H1 (cell line): ENCODE measurements around the gene OLFM1. TPM values are rescaled to one million over a fixed set of nuclear protein-coding genes. Genes with fewer than 3 reads are reported as not detected.

Experiments
- CTCF ChIA-PET: fragments of 300-600 bp; sonication (Branson Sonifier 250); formaldehyde crosslinking; loops from one replicate; lab custom pipeline; 2021; ENCODE audit not compliant: partially characterized antibody; lab: Charles Lee
- POLR2A ChIA-PET: fragments of 300-600 bp; sonication (Branson Sonifier 250); formaldehyde crosslinking; loops from one replicate; lab custom pipeline; 2021; ENCODE audit warnings: inconsistent platforms; ENCODE audit not compliant: partially characterized antibody; lab: Charles Lee
- DNase-seq, 2 experiments: peaks; one replicate each; pipeline versions ENCODE4 v3.0.0 to v3.0.0-alpha.2; 2010 to 2022; ENCODE audit warnings: low spot score in 2 of 2, low read depth in 1 of 2, mixed read lengths in 1 of 2
- FAIRE-seq: peaks from 2 replicates; lab custom pipeline; 2011; peaks lifted over from hg19 to GRCh38; lab: Jason Lieb, UNC
- H2AFZ ChIP-seq: 2 replicates; pipeline ENCODE4 v1.8.1; 2012; ENCODE audit warnings: low read length, inconsistent platforms
- H2AK5ac ChIP-seq: 2 replicates; pipeline ENCODE4 v1.6.1; 2013; ENCODE audit warnings: low read depth, low read length
- H2BK120ac ChIP-seq: replicated peaks from 2 replicates; pipeline ENCODE3; 2013; ENCODE audit warnings: low read depth, low read length, inconsistent platforms
- H2BK12ac ChIP-seq: 2 replicates; pipeline ENCODE4 v1.6.1; 2013; ENCODE audit warnings: low read depth, low read length
- H2BK15ac ChIP-seq: 2 replicates; pipeline ENCODE4 v1.6.1; 2013; ENCODE audit warnings: low read length
- H2BK20ac ChIP-seq: 2 replicates; pipeline ENCODE4 v1.6.1; 2013; ENCODE audit warnings: low read length
- H2BK5ac ChIP-seq: 2 replicates; pipeline ENCODE4 v1.6.1; 2013; ENCODE audit warnings: low read depth, low read length
- H3K14ac ChIP-seq: 2 replicates; pipeline ENCODE4 v1.6.1; 2013; ENCODE audit warnings: inconsistent platforms; ENCODE audit not compliant: insufficient read length
- H3K18ac ChIP-seq: 2 replicates; pipeline ENCODE4 v1.6.1; 2013; ENCODE audit warnings: low read length; ENCODE audit errors: extremely low read depth
- H3K23ac ChIP-seq: 2 replicates; pipeline ENCODE4 v1.6.1; 2013; ENCODE audit warnings: inconsistent platforms; ENCODE audit not compliant: insufficient read length
- H3K23me2 ChIP-seq: 2 replicates; pipeline ENCODE4 v1.6.1; 2013; ENCODE audit warnings: low read depth, low read length
- H3K27ac ChIP-seq: 2 replicates; pipeline ENCODE4 v1.6.1; 2011; ENCODE audit warnings: low read depth, low read length, inconsistent platforms
- H3K27me3 ChIP-seq, 4 experiments: replicated peaks in 1 of 4; 1 replicate in 1 of 4; 2 replicates in 3 of 4; pipeline versions ENCODE4 v1.6.1 to v1.8.1; 2011 to 2013; ENCODE audit warnings: low read length in 3 of 4, mild to moderate bottlenecking in 3 of 4, inconsistent platforms in 2 of 4, mixed read lengths in 2 of 4, moderate library complexity in 1 of 4; ENCODE audit not compliant: control insufficient read depth in 3 of 4, insufficient read depth in 3 of 4; ENCODE audit errors: extremely low read depth in 1 of 4
- H3K36me3 ChIP-seq, 4 experiments: 2 replicates each; pipeline versions ENCODE4 v1.6.1 to v1.8.1; 2011 to 2013; ENCODE audit warnings: mild to moderate bottlenecking in 4 of 4, low read length in 3 of 4, moderate library complexity in 2 of 4, control low read depth in 1 of 4, inconsistent platforms in 1 of 4; ENCODE audit not compliant: insufficient read depth in 4 of 4, control insufficient read depth in 2 of 4
- H3K4ac ChIP-seq: replicated peaks from 2 replicates; pipeline ENCODE3; 2013; ENCODE audit warnings: low read length, low read depth, mixed read lengths, inconsistent platforms; ENCODE audit not compliant: insufficient read length
- H3K4me1 ChIP-seq, 4 experiments: replicated peaks in 1 of 4; 1 replicate in 1 of 4; 2 replicates in 3 of 4; pipeline versions ENCODE4 v1.6.1 to v1.8.1; 2011 to 2013; ENCODE audit warnings: low read length in 3 of 4, inconsistent platforms in 2 of 4, mixed read lengths in 1 of 4; ENCODE audit not compliant: insufficient read depth in 4 of 4, control insufficient read depth in 3 of 4
- H3K4me2 ChIP-seq, 2 experiments: 2 replicates each; pipeline versions ENCODE4 v1.6.1 to v1.8.1; 2011 to 2013; ENCODE audit warnings: low read depth in 2 of 2, low read length in 2 of 2, control low read depth in 1 of 2, inconsistent platforms in 1 of 2, mild to moderate bottlenecking in 1 of 2; ENCODE audit not compliant: insufficient read depth in 1 of 2
- H3K4me3 ChIP-seq, 4 experiments: fragments of 200-600, 300-600 bp in 1 of 4; sonication (generic), shearing (Covaris generic), sonication (Bioruptor Twin) in 1 of 4; 2 replicates each; pipeline versions ENCODE4 v1.5.1 to v1.8.1; 2011 to 2016; ENCODE audit warnings: low read length in 4 of 4, low read depth in 3 of 4, control low read depth in 2 of 4, inconsistent platforms in 2 of 4, mild to moderate bottlenecking in 2 of 4, mixed read lengths in 1 of 4, moderate library complexity in 1 of 4; ENCODE audit not compliant: insufficient read depth in 2 of 4; ENCODE audit errors: extremely low read depth in 1 of 4
- H3K56ac ChIP-seq: replicated peaks from 2 replicates; pipeline ENCODE3; 2013; ENCODE audit warnings: low read depth, mild to moderate bottlenecking, mixed read lengths, low read length, inconsistent platforms; ENCODE audit not compliant: insufficient read length
- H3K79me1 ChIP-seq: 2 replicates; pipeline ENCODE4 v1.6.1; 2013; ENCODE audit warnings: low read depth, low read length, control low read depth
- H3K79me2 ChIP-seq, 2 experiments: 2 replicates each; pipeline versions ENCODE4 v1.6.1 to v1.8.1; 2012 to 2013; ENCODE audit warnings: low read length in 2 of 2, mild to moderate bottlenecking in 2 of 2, inconsistent platforms in 1 of 2; ENCODE audit not compliant: insufficient read depth in 2 of 2, control insufficient read depth in 1 of 2
- H3K9ac ChIP-seq, 4 experiments: replicated peaks in 1 of 4; 1 replicate in 1 of 4; 2 replicates in 3 of 4; pipeline versions ENCODE4 v1.6.1 to v1.8.1; 2011 to 2013; ENCODE audit warnings: low read depth in 3 of 4, low read length in 3 of 4, control low read depth in 2 of 4, mild to moderate bottlenecking in 2 of 4, moderate library complexity in 2 of 4, inconsistent platforms in 1 of 4; ENCODE audit errors: extremely low read depth in 1 of 4
- H3K9me3 ChIP-seq, 2 experiments: 2 replicates each; pipeline versions ENCODE4 v1.6.1 to v1.8.1; 2012 to 2013; ENCODE audit warnings: mild to moderate bottlenecking in 2 of 2, moderate library complexity in 2 of 2, control low read depth in 1 of 2, inconsistent platforms in 1 of 2, low read depth in 1 of 2, low read length in 1 of 2, mixed read lengths in 1 of 2; ENCODE audit not compliant: insufficient read depth in 2 of 2
- H4K20me1 ChIP-seq, 2 experiments: replicated peaks in 1 of 2; 2 replicates each; pipeline versions ENCODE3 to v1.8.1; 2011 to 2013; ENCODE audit warnings: inconsistent platforms in 2 of 2, low read length in 2 of 2, mild to moderate bottlenecking in 1 of 2; ENCODE audit not compliant: insufficient read depth in 2 of 2, control insufficient read depth in 1 of 2
- H4K5ac ChIP-seq: 2 replicates; pipeline ENCODE4 v1.6.1; 2013; ENCODE audit warnings: low read length, low read depth, mixed read lengths, inconsistent platforms; ENCODE audit not compliant: insufficient read length
- H4K8ac ChIP-seq: 2 replicates; pipeline ENCODE4 v1.8.0; 2013; ENCODE audit warnings: mild to moderate bottlenecking, moderate library complexity, low read length, inconsistent platforms; ENCODE audit not compliant: insufficient read depth; ENCODE audit errors: extremely low read depth
- H4K91ac ChIP-seq: replicated peaks from 2 replicates; pipeline ENCODE3; 2013; ENCODE audit warnings: low read length, mixed read lengths, inconsistent platforms; ENCODE audit not compliant: insufficient read length
- CHD2 ChIP-seq: IDR thresholded peaks from 2 replicates; pipeline ENCODE4 v1.6.1; 2012; ENCODE audit warnings: low read length, improper control_type of control experiment
- CTBP2 ChIP-seq: IDR thresholded peaks from 2 replicates; pipeline ENCODE4 v1.7.0; 2011; ENCODE audit warnings: borderline replicate concordance, mild to moderate bottlenecking, moderate library complexity, mixed read lengths, low read length; ENCODE audit not compliant: insufficient read depth, insufficient read length
- EZH2 ChIP-seq: fragments of 200-600 bp; sonication (generic); IDR thresholded peaks from 2 replicates; pipeline ENCODE4 v1.7.1; 2012; ENCODE audit warnings: low read depth, mild to moderate bottlenecking, moderate library complexity, low read length, inconsistent platforms; ENCODE audit not compliant: severe bottlenecking
- HDAC6 ChIP-seq: IDR thresholded peaks from one replicate; pipeline ENCODE4 v1.7.1; 2012; ENCODE audit warnings: low read depth, mild to moderate bottlenecking, inconsistent platforms, low read length, moderate library complexity
- MAFK ChIP-seq: IDR thresholded peaks from 2 replicates; pipeline ENCODE4 v1.6.1; 2012; ENCODE audit warnings: low read depth, mild to moderate bottlenecking, improper control_type of control experiment, low read length
- POLR2AphosphoS5 ChIP-seq: IDR thresholded peaks from 2 replicates; pipeline ENCODE4 v1.6.1; 2011; ENCODE audit warnings: low read depth, low read length
- POU5F1 ChIP-seq: IDR thresholded peaks from 2 replicates; pipeline ENCODE4 v1.6.1; 2011; ENCODE audit warnings: low read depth, mild to moderate bottlenecking, low read length, moderate library complexity
- RFX5 ChIP-seq: IDR thresholded peaks from 2 replicates; pipeline ENCODE4 v1.6.1; 2011; ENCODE audit warnings: low read depth, low read length, improper control_type of control experiment, borderline replicate concordance
- SP1 ChIP-seq: IDR thresholded peaks from 2 replicates; pipeline ENCODE4 v1.6.1; 2011; ENCODE audit warnings: low read depth, low read length
- WGBS, 2 experiments: shearing (Covaris generic) in 1 of 2; methylation state at CpG; one replicate each; pipeline versions ENCODE4 v1.1.6 to v1.1.7; 2013 to 2015; ENCODE audit warnings: low lambda C conversion rate in 2 of 2, mixed read lengths in 2 of 2, inconsistent platforms in 1 of 2, low coverage in 1 of 2, missing lambda C conversion rate in 1 of 2; ENCODE audit not compliant: insufficient replicate concordance in 2 of 2, insufficient coverage in 1 of 2, insufficient read length in 1 of 2; ENCODE audit errors: extremely low coverage in 1 of 2, missing lambda C conversion rate in 1 of 2; 5-methylcytosine and 5-hydroxymethylcytosine counted together
- polyA plus RNA-seq, 7 experiments: library from polyadenylated mRNA; depleted of rRNA in 3 of 7; stranded (reverse) in 5 of 7; unstranded in 2 of 7; fragments of >200 nt in 5 of 7; fragments of 200-250 nt in 2 of 7; gene quantifications; 1 replicate in 5 of 7; 2 replicates in 1 of 7; 4 replicates in 1 of 7; pipeline versions ENCODE4 v1.2.1 to v1.2.3, GENCODE V29; 2011 to 2013; ENCODE audit warnings: missing spikeins in 2 of 7, mixed read lengths in 2 of 7
- total RNA-seq: library from RNA; stranded (reverse); fragmentation: NEBNext Ultra II Directional; extraction: Animal tissue kit (Norgen Biotek cat#: 25700); gene quantifications from 2 replicates; pipeline ENCODE4 v1.2.1, GENCODE V29; 2021
- TF ChIP-seq, protein P1 (sequence below): IDR thresholded peaks from 2 replicates; pipeline ENCODE4 v1.6.1; 2012; ENCODE audit warnings: low read length, inconsistent platforms

The OLFM1 gene
- total and polyA plus RNA-seq, 2 of the 8 experiments (the other 6 are each of a cell fraction or from before 2014, with no cell fraction given), result 53.0 to 53.4 TPM

DNA sequence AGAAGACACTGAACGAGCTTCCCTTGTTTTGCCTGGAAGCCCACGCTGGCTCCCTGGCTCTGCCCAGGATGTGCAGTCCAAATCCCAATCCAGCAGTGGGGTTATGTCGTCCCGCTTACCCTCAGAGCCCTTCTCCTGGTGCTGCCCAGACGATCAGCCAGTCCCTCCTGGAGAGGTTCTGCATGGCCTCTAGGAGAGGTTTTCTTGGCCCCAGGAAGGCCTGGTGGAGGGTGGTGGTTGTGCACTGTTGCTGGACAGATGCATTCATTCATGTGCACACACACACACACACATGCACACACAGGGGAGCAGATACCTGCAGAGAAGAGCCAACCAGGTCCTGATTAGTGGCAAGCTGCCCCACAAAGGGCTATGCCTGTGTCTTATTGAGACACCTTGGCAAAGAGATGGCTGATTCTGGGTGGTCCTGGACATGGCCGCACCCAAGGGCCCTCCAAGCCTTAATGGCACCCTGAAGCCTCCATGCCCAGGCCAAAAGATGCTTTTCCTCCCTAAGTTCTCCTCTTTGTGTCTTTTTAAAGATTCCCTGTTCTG, 10.5 kb upstream of the OLFM1 start:
- H3K14ac ChIP-seq, result no peak overlapping the region
- 76% methylated on average over 6 of the region's 6 CpGs; no CpG with 5 or more reads in 1 of the 2 experiments for WGBS, 2 experiments
- H4K91ac ChIP-seq, result no peak overlapping the region
- no peak overlapping the region for H3K9ac ChIP-seq
- peaks cover 8% of the 10 kb centered on the region; the same call in 1 of the 2 replicates for H3K23me2 ChIP-seq
- H3K4me3 ChIP-seq, result no peak overlapping the region
- no peaks in the 10 kb centered on the region for H3K79me2 ChIP-seq
- H3K36me3 ChIP-seq, result no peaks in the 10 kb centered on the region
- peaks cover 2% of the 10 kb centered on the region for H3K79me1 ChIP-seq
- H3K4ac ChIP-seq, result no peak overlapping the region
- H3K23ac ChIP-seq, result no peak overlapping the region
- H3K18ac ChIP-seq, result no peak overlapping the region
- ChIA-PET CTCF (interaction anchor here (1.4 kb wide), 1 partner anchor 10 kb away, joined by 4 read pairs; no protein-coding TSS in a partner anchor), POLR2A (no interaction called here)
- H3K27ac ChIP-seq, result no peak overlapping the region
- H2BK5ac ChIP-seq, result no peak overlapping the region
- no peak overlapping the region for H2BK12ac ChIP-seq
- H2AK5ac ChIP-seq, result no peak overlapping the region
- no peak overlapping the region for H4K8ac ChIP-seq
- peaks cover 2 to 16% of the 10 kb centered on the region in 2 experiments for H4K20me1 ChIP-seq
- no peak overlapping the region for H2AFZ ChIP-seq
- DNase-seq (no peak), FAIRE-seq (no peak)
- no peak overlapping the region for H2BK15ac ChIP-seq
- peaks cover 0 to 20% (median 17%) of the 10 kb centered on the region in 4 experiments; a peak in 6 of 7 replicates for H3K27me3 ChIP-seq
- H4K5ac ChIP-seq, result no peak overlapping the region
- H3K56ac ChIP-seq, result no peak overlapping the region
- no peak overlapping the region for H2BK20ac ChIP-seq
- peaks cover 0 to 9% (median 7%) of the 10 kb centered on the region in 4 experiments; a peak in 6 of 7 replicates for H3K4me1 ChIP-seq
- TF ChIP-seq HDAC6, result no peak
- TF ChIP-seq POU5F1, result no peak
- TF ChIP-seq, protein P1, sequence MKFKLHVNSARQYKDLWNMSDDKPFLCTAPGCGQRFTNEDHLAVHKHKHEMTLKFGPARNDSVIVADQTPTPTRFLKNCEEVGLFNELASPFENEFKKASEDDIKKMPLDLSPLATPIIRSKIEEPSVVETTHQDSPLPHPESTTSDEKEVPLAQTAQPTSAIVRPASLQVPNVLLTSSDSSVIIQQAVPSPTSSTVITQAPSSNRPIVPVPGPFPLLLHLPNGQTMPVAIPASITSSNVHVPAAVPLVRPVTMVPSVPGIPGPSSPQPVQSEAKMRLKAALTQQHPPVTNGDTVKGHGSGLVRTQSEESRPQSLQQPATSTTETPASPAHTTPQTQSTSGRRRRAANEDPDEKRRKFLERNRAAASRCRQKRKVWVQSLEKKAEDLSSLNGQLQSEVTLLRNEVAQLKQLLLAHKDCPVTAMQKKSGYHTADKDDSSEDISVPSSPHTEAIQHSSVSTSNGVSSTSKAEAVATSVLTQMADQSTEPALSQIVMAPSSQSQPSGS, result no peak
- TF ChIP-seq EZH2, result no peak
- TF ChIP-seq RFX5, result no peak
- TF ChIP-seq SP1, result no peak
- TF ChIP-seq CHD2, result no peak
- no peak for TF ChIP-seq POLR2AphosphoS5
- no peak for TF ChIP-seq MAFK
- no peak for TF ChIP-seq CTBP2
- no peak overlapping the region for H2BK120ac ChIP-seq
- H3K4me2 ChIP-seq, result peak overlapping the region in 1 of 2 experiments; percentile 83; a peak in 2 of 4 replicates
- no peaks in the 10 kb centered on the region for H3K9me3 ChIP-seq
